PC-3 (cell line): ENCODE data around the gene U2SURP.

ENCODE experiments used
- EZH2 ChIP-seq: fragments of 300-600 bp; sonication (generic); IDR thresholded peaks from one replicate; pipeline ENCODE4 v1.6.1; 2017; ENCODE audit warnings: antibody characterized with exemption, mild to moderate bottlenecking, low read length; ENCODE audit not compliant: unreplicated experiment
- TF ChIP-seq, protein P1 (sequence below): fragments of 300-600 bp; sonication (generic); conservative IDR thresholded peaks from 2 replicates; pipeline ENCODE4 v1.5.1; 2017; ENCODE audit warnings: antibody characterized with exemption, low read depth, mild to moderate bottlenecking, low read length

DNA sequence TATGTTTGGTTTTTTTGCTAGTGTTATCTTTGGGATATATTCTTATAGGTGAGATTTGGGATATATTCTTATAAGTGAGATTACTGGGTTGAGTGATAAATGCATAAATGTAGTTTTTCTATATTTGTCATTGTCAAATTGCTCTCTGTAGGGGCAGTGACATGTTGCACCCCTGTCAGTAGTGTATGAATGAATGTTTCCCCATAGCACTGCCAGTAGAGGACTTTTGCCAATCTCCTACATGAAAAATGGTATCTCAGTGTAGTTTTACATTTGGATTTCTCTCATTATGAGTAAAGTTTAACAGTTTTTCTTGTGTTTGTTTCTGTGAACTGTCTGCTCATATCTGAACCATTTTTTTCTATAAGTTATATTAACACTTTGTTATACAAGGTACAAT lies 13.6 kb downstream of the U2SURP start:
- TF ChIP-seq, protein P1, sequence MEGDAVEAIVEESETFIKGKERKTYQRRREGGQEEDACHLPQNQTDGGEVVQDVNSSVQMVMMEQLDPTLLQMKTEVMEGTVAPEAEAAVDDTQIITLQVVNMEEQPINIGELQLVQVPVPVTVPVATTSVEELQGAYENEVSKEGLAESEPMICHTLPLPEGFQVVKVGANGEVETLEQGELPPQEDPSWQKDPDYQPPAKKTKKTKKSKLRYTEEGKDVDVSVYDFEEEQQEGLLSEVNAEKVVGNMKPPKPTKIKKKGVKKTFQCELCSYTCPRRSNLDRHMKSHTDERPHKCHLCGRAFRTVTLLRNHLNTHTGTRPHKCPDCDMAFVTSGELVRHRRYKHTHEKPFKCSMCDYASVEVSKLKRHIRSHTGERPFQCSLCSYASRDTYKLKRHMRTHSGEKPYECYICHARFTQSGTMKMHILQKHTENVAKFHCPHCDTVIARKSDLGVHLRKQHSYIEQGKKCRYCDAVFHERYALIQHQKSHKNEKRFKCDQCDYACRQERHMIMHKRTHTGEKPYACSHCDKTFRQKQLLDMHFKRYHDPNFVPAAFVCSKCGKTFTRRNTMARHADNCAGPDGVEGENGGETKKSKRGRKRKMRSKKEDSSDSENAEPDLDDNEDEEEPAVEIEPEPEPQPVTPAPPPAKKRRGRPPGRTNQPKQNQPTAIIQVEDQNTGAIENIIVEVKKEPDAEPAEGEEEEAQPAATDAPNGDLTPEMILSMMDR: no peak
- no peak for TF ChIP-seq EZH2
